ENCODE data around the gene CC2D2A.

Gene CC2D2A

DNA sequence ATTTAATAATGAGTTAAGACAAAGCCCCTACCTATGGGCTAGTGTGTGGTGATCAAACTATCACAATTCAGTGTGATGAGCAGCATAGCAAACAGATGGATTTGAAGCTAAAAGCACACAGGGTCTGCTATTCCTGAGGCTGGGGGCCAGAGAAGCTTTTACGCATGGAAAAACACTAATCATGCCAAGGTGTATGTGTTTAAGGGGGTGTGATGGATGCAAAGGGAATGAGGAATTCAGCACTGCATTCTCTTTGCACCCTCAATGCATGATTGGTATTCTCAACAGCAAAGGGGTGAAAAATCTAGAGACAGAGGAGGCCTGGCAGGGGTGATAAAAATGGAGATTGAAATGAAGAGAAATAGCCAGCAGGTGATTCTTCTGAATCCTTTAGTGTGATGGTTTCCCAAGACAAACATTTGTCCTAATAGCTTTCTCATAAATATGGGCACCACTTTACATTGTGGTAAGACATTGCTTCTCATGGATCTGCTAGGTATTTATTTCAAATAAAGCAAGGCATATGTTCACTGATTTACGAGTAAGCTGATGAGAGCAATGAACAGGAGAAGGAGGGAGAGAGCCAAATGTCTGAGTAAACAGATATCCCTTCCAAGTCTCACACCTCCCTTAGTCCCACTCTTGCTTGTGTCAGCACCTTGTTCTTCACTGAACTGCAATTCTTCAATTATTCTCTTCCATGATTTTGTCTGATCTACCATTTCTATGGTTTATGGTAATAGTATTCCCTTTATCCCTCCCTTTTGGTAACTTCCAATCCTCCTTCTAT, 26.1 kb upstream of the CC2D2A start:
- no peaks in the 10 kb centered on the region for H3K4me1 ChIP-seq (ENCODE audit: insufficient read depth, low read length)
- no peak overlapping the region for H3K9ac ChIP-seq (ENCODE audit: low read length)
- H3K9me3 ChIP-seq (ENCODE audit: low read length), result no peaks in the 10 kb centered on the region
- no peaks in the 10 kb centered on the region for H3K36me3 ChIP-seq (ENCODE audit: insufficient read depth, low read length)
- no peak overlapping the region for H3K4me3 ChIP-seq (ENCODE audit: low read depth in 1 of 2, low read length in 2 of 2)
- H3K27ac ChIP-seq (ENCODE audit: low read depth, low read length), result no peak overlapping the region
- H3K27me3 ChIP-seq (ENCODE audit: control insufficient read depth in 1 of 2, insufficient read depth in 2 of 2, low read length in 2 of 2), result no peaks in the 10 kb centered on the region

DNA sequence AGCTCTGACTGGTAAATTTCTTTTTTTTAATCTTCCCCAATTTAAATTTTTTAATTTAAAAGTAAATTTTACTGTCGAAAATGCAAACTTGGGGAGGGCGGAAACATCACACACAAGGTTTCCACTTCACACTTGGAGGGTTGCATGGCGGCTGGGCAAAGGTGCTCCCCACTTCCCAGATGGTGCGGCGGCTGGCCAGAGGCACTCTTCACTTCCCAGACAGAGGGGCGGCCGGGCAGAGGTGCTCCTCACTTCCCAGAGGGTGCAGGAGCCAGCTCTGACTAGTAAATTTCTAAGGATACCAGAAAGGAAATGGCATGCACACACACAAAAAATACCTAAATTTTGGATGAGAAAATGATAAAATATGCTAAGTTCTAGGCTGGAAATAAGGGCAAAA, 25.4 kb upstream of the CC2D2A start:
- Histone ChIP-seq H3K9ac (ENCODE audit: low read length) (no peak overlapping the region), H3K36me3 (ENCODE audit: insufficient read depth, low read length) (no peaks in the 10 kb centered on the region), H3K27me3 (ENCODE audit: control insufficient read depth in 1 of 2, insufficient read depth in 2 of 2, low read length in 2 of 2) (no peaks in the 10 kb centered on the region), H3K4me1 (ENCODE audit: insufficient read depth, low read length) (no peaks in the 10 kb centered on the region), H3K27ac (ENCODE audit: low read depth, low read length) (no peak overlapping the region), H3K9me3 (ENCODE audit: low read length) (no peaks in the 10 kb centered on the region), H3K4me3 (ENCODE audit: low read depth in 1 of 2, low read length in 2 of 2) (no peak overlapping the region)

DNA sequence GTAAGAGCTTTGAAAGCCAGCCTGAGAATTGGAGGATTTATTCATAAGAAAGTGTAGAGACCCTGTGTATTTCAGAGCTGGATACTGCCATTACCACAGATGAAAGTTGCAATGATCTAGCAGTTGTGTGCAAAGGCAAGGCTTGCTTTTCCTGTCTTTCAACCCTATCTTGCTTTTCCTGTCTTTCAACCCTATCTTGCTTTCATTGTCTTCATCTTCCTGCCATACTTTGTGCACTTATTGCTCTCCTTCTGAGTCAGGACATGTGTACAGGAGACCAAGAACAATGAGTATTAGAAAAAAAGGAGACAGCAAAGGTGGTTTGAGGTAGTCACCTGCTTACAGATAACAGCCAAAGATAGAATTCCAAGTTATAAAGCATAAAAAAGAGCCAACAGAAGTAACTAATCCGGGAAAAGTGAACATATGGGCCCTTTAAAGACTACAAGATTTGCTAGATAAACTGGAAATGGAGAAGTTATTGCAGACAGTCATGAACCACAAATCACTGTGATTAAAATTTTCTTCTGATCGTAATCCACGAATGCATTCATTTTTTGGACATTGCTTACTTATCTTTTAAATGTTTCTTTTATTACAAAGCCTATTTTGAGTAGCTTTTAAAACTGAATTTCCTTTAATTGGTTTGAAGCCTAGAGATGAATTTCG, 24.7 kb upstream of the CC2D2A start:
- H3K36me3 ChIP-seq (ENCODE audit: insufficient read depth, low read length), result no peaks in the 10 kb centered on the region
- H3K4me3 ChIP-seq (ENCODE audit: low read depth in 1 of 2, low read length in 2 of 2), result no peak overlapping the region
- no peak overlapping the region for H3K9ac ChIP-seq (ENCODE audit: low read length)
- H3K4me1 ChIP-seq (ENCODE audit: insufficient read depth, low read length), result no peaks in the 10 kb centered on the region
- no peak overlapping the region for H3K27ac ChIP-seq (ENCODE audit: low read depth, low read length)
- H3K9me3 ChIP-seq (ENCODE audit: low read length), result no peaks in the 10 kb centered on the region
- H3K27me3 ChIP-seq (ENCODE audit: control insufficient read depth in 1 of 2, insufficient read depth in 2 of 2, low read length in 2 of 2), result no peaks in the 10 kb centered on the region

- H3K36me3 ChIP-seq (ENCODE audit: insufficient read depth, low read length), result no peaks in the 10 kb centered on the region
- no peak overlapping the region for H3K4me3 ChIP-seq (ENCODE audit: low read depth in 1 of 2, low read length in 2 of 2)
- H3K4me1 ChIP-seq (ENCODE audit: insufficient read depth, low read length), result peaks cover 21% of the 10 kb centered on the region
- no peak overlapping the region for H3K27ac ChIP-seq (ENCODE audit: low read depth, low read length)
- H3K9me3 ChIP-seq (ENCODE audit: low read length), result no peaks in the 10 kb centered on the region
- no peaks in the 10 kb centered on the region for H3K27me3 ChIP-seq (ENCODE audit: control insufficient read depth in 1 of 2, insufficient read depth in 2 of 2, low read length in 2 of 2)
- no peak overlapping the region for H3K9ac ChIP-seq (ENCODE audit: low read length)
Observed at GRCh38 chr4:15451181-15451865, 18.4 kb upstream of the CC2D2A start.

DNA sequence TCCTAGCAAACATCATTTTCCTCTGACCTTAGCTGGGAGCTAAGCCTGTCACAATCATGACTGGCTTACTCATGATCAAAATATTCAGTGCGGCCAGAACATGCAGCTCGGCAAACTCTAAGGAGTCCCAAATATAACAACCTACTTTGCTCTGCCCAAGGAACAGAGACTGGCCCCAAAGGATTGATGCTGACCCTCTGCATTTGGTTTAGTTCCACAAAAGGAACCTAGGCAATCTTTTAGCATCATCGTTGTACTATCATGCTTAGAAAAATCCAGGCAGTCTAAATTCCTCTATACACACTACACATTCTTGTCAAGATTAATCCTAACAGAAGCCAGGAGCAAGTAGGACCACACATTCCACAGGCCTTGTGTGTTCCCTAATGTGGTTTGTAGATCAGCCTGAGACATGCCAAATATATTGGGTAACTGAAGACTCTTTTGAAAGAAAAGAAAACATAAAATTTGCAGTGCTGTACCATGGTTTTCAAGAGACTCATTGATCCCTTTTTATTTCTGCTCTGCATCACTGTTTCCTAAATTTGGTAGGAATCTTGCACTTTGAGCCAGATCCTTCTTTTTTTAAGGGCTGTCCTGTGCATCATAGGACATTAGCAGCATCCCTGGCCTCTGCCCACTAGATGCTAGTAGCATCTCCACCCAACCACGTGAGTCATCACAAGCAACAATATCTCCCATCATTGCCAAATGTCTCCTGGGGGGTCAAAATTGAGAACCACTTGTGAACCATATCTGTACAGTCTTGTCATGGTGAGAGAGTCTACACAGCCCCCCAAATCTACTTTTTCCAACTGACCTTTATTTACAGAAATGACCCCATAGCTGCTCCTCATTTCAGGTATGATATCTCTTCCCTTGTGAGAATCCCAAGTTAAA, 17.6 kb upstream of the CC2D2A start:
- Histone ChIP-seq H3K27me3 (ENCODE audit: control insufficient read depth in 1 of 2, insufficient read depth in 2 of 2, low read length in 2 of 2) (no peaks in the 10 kb centered on the region), H3K36me3 (ENCODE audit: insufficient read depth, low read length) (no peaks in the 10 kb centered on the region), H3K9ac (ENCODE audit: low read length) (no peak overlapping the region), H3K4me3 (ENCODE audit: low read depth in 1 of 2, low read length in 2 of 2) (no peak overlapping the region), H3K9me3 (ENCODE audit: low read length) (no peaks in the 10 kb centered on the region), H3K4me1 (ENCODE audit: insufficient read depth, low read length) (peaks cover 26% of the 10 kb centered on the region), H3K27ac (ENCODE audit: low read depth, low read length) (no peak overlapping the region)

GRCh38 chr4:15455290-15455689, 14.4 kb upstream of the CC2D2A start:
- Histone ChIP-seq H3K9ac (ENCODE audit: low read length) (no peak overlapping the region), H3K36me3 (ENCODE audit: insufficient read depth, low read length) (no peaks in the 10 kb centered on the region), H3K9me3 (ENCODE audit: low read length) (no peaks in the 10 kb centered on the region), H3K27me3 (ENCODE audit: control insufficient read depth in 1 of 2, insufficient read depth in 2 of 2, low read length in 2 of 2) (no peaks in the 10 kb centered on the region), H3K4me3 (ENCODE audit: low read depth in 1 of 2, low read length in 2 of 2) (no peak overlapping the region), H3K27ac (ENCODE audit: low read depth, low read length) (no peak overlapping the region), H3K4me1 (ENCODE audit: insufficient read depth, low read length) (peaks cover 33% of the 10 kb centered on the region)

- no peaks in the 10 kb centered on the region for H3K9me3 ChIP-seq (ENCODE audit: low read length)
- H3K27ac ChIP-seq (ENCODE audit: low read depth, low read length), result no peak overlapping the region
- no peaks in the 10 kb centered on the region for H3K27me3 ChIP-seq (ENCODE audit: control insufficient read depth in 1 of 2, insufficient read depth in 2 of 2, low read length in 2 of 2)
- H3K9ac ChIP-seq (ENCODE audit: low read length), result no peak overlapping the region
- peaks cover 13% of the 10 kb centered on the region for H3K4me1 ChIP-seq (ENCODE audit: insufficient read depth, low read length)
- no peak overlapping the region for H3K4me3 ChIP-seq (ENCODE audit: low read depth in 1 of 2, low read length in 2 of 2)
- H3K36me3 ChIP-seq (ENCODE audit: insufficient read depth, low read length), result no peaks in the 10 kb centered on the region
Observed at GRCh38 chr4:15457406-15458201, 12.1 kb upstream of the CC2D2A start.

- H3K4me3 ChIP-seq (ENCODE audit: low read depth in 1 of 2, low read length in 2 of 2), result no peak overlapping the region
- no peak overlapping the region for H3K27ac ChIP-seq (ENCODE audit: low read depth, low read length)
- no peaks in the 10 kb centered on the region for H3K9me3 ChIP-seq (ENCODE audit: low read length)
- peaks cover 13% of the 10 kb centered on the region for H3K4me1 ChIP-seq (ENCODE audit: insufficient read depth, low read length)
- no peak overlapping the region for H3K9ac ChIP-seq (ENCODE audit: low read length)
- H3K27me3 ChIP-seq (ENCODE audit: control insufficient read depth in 1 of 2, insufficient read depth in 2 of 2, low read length in 2 of 2), result no peaks in the 10 kb centered on the region
- no peaks in the 10 kb centered on the region for H3K36me3 ChIP-seq (ENCODE audit: insufficient read depth, low read length)
Observed at GRCh38 chr4:15458616-15459015, 11.1 kb upstream of the CC2D2A start.

DNA sequence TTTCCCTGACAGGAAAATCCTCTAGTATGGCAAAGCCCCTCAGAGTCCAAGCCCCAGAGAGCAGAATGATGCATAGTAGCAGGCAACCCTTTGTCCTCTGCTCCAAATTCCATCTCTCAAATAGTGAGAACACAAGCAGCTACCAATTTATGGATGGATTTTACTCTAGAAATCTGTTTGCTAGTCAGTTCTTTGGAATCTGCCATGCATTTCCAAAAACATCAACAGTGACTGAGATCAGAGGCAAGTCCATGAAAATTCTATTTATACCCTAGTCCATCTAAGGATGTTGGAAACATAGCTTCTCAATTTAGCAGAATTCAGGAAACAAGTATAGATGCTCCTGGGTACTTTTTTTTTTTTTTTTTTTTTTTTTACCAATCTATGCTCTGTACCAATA, 10.0 kb upstream of the CC2D2A start:
- Histone ChIP-seq H3K9ac (ENCODE audit: low read length) (no peak overlapping the region), H3K36me3 (ENCODE audit: insufficient read depth, low read length) (no peaks in the 10 kb centered on the region), H3K4me3 (ENCODE audit: low read depth in 1 of 2, low read length in 2 of 2) (no peak overlapping the region), H3K9me3 (ENCODE audit: low read length) (no peaks in the 10 kb centered on the region), H3K27me3 (ENCODE audit: control insufficient read depth in 1 of 2, insufficient read depth in 2 of 2, low read length in 2 of 2) (no peaks in the 10 kb centered on the region), H3K27ac (ENCODE audit: low read depth, low read length) (no peak overlapping the region), H3K4me1 (ENCODE audit: insufficient read depth, low read length) (peaks cover 13% of the 10 kb centered on the region)

DNA sequence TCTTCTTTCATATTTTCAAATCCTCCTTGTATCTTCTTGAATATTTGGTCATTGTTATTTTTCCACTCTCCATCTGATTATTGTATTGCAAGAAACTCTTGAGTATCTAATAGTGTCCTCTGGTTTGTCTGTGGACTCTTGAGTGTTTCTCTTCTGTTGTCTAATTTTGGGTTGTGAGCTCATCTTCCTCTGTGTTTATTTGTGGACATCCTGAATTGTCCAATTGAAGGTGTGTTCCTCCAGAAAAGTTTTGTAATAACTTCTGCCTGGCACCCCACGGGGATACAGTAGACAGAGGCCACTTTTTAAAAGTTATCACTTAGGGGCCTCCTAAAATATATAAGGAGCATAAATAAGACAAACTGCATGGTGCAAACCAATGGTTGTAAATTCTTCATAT, 3.1 kb upstream of the CC2D2A start:
- H3K9ac ChIP-seq (ENCODE audit: low read length), result no peak overlapping the region
- no peaks in the 10 kb centered on the region for H3K27me3 ChIP-seq (ENCODE audit: control insufficient read depth in 1 of 2, insufficient read depth in 2 of 2, low read length in 2 of 2)
- H3K4me1 ChIP-seq (ENCODE audit: insufficient read depth, low read length), result peaks cover 8% of the 10 kb centered on the region
- no peaks in the 10 kb centered on the region for H3K36me3 ChIP-seq (ENCODE audit: insufficient read depth, low read length)
- H3K9me3 ChIP-seq (ENCODE audit: low read length), result no peaks in the 10 kb centered on the region
- no peak overlapping the region for H3K4me3 ChIP-seq (ENCODE audit: low read depth in 1 of 2, low read length in 2 of 2)
- H3K27ac ChIP-seq (ENCODE audit: low read depth, low read length), result no peak overlapping the region

Data from muscle layer of colon (tissue), 2 donors.